ENCODE measurements around the gene AP1S2. TPM values are rescaled to one million over a fixed set of nuclear protein-coding genes. Genes with fewer than 3 reads are reported as not detected.

Gene AP1S2
- total RNA-seq, 1 experiment from 2014 or later, result 28.2 TPM

DNA sequence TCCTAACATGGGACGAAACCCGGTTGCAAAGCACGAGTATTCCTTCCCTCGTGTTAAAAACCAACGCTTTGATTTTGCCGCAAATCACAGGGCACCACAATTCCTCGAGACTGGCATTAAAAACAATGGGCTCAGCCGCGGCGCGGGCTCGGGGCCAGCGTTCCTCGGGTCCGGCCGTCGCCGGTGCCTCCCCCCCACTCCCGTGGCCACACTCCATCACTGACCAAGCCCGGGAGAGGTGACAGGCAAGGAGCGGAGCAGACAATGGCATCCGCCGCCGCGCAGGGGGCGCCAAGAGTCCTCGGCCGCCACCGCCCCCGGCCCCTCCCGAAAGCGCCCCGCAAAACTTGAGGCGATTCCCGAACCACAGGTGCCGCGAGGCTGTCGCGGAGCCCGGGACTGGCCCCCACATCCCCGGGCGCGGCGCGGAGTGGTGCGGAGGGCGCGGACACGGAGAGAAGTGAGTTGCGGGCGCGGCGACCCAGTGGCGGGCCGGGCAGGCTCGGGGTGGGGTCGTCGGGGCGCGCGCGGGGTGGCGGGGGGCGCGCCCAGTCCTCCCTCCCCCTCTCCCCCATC, 445 bp downstream of the AP1S2 start:
- H3K27me3 ChIP-seq (ENCODE audit: low read length), result no peaks in the 10 kb centered on the region
- no peak overlapping the region for H3K27ac ChIP-seq (ENCODE audit: low read length)
- H3K79me2 ChIP-seq (ENCODE audit: low read length), result peaks cover 18% of the 10 kb centered on the region; the same call in 1 of the 2 replicates
- peak; percentile 22 for DNase-seq
- no peaks in the 10 kb centered on the region for H3K9me2 ChIP-seq (replicated peaks; ENCODE audit: low read length)
- BruUV-seq (replicated peaks), result no TSS peak
- H3F3A ChIP-seq (ENCODE audit: low read length, unreplicated experiment), result no peaks in the 10 kb centered on the region
- POLR2A ChIA-PET (ENCODE audit: unreplicated experiment), result interaction anchor here (0.6 kb wide), 1 partner anchor 115 kb away, joined by 3 read pairs; no protein-coding TSS in a partner anchor
- no peaks in the 10 kb centered on the region for H3K36me3 ChIP-seq (ENCODE audit: low read depth, low read length)
- no peaks in the 10 kb centered on the region for H3K9me3 ChIP-seq (ENCODE audit: low read length)
- peak overlapping the region; percentile 80 for H3K4me3 ChIP-seq (ENCODE audit: low read length)
- H3K4me1 ChIP-seq (ENCODE audit: insufficient read depth, low read length), result peaks cover 36% of the 10 kb centered on the region
- TF ChIP-seq EZH2phosphoT487 (IDR thresholded peaks at IDR 0.05; ENCODE audit: borderline replicate concordance, low read length) (no peak), CTCF (conservative IDR thresholded peaks at IDR 0.05; ENCODE audit: low read depth, low read length) (peak; percentile 36; the same call in 1 of the 2 replicates)
- no peaks in the 10 kb centered on the region for H4K20me1 ChIP-seq (ENCODE audit: low read length)
- H3K9ac ChIP-seq (ENCODE audit: low read length), result peak overlapping the region; percentile 62
- peak overlapping the region; percentile 90 for H3K4me2 ChIP-seq (ENCODE audit: low read length)
- ATAC-seq, result peak; percentile 43
- intact Hi-C loops (cut with micrococcal nuclease), result loop anchor here (10.0 kb wide), 2 partner anchors 271 to 811 kb away; partner anchors contain the start of gene GRPR
- peak overlapping the region; percentile 60 for H2AFZ ChIP-seq (ENCODE audit: low read length)
- CTCF ChIA-PET, result interaction anchor here (0.7 kb wide), 1 partner anchor 118 kb away, joined by 3 read pairs; no protein-coding TSS in a partner anchor

DNA sequence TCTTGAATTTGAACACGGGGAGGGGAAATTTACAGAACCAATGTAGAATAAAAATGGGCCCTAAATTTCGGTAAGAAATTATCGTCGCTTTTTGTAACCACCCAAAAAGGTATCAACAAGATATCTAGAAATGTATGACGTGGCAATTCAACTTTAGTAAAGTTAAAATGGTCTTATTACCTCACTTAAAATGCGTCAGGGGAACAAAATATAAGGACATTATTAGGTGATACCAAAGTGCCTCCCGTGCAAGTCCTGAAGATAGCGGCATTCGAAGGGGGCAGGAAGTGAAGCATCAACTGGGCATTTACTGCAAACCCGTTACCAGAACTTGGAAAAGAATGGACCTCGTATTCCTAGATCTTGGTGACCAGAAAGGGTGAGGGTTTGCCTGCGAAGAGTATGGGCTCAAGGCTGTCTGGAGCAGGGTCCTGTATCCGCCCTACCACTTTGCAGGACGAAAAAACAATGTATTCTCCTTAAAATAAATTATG, 980 bp downstream of the AP1S2 start:
- TSS peak; percentile 55 for BruUV-seq (replicated peaks)
- Histone ChIP-seq H2AFZ (ENCODE audit: low read length) (peak overlapping the region; percentile 60), H3K4me3 (ENCODE audit: low read length) (peak overlapping the region; percentile 80), H4K20me1 (ENCODE audit: low read length) (no peaks in the 10 kb centered on the region), H3K27ac (ENCODE audit: low read length) (no peak overlapping the region), H3K27me3 (ENCODE audit: low read length) (no peaks in the 10 kb centered on the region), H3K9ac (ENCODE audit: low read length) (peak overlapping the region; percentile 62), H3K4me2 (ENCODE audit: low read length) (peak overlapping the region; percentile 90), H3K9me2 (replicated peaks; ENCODE audit: low read length) (no peaks in the 10 kb centered on the region), H3K4me1 (ENCODE audit: insufficient read depth, low read length) (peaks cover 36% of the 10 kb centered on the region), H3K9me3 (ENCODE audit: low read length) (no peaks in the 10 kb centered on the region), H3K36me3 (ENCODE audit: low read depth, low read length) (no peaks in the 10 kb centered on the region), H3K79me2 (ENCODE audit: low read length) (peaks cover 18% of the 10 kb centered on the region; the same call in 1 of the 2 replicates), H3F3A (ENCODE audit: low read length, unreplicated experiment) (no peaks in the 10 kb centered on the region)
- ATAC-seq (no peak), DNase-seq (peak; percentile 15)
- TF ChIP-seq EZH2phosphoT487 (IDR thresholded peaks at IDR 0.05; ENCODE audit: borderline replicate concordance, low read length), result no peak
- TF ChIP-seq CTCF (conservative IDR thresholded peaks at IDR 0.05; ENCODE audit: low read depth, low read length), result no peak
- no peak for TF ChIP-seq EZH2 (IDR thresholded peaks at IDR 0.05; ENCODE audit: low read length, unreplicated experiment)
- CTCF ChIA-PET, result no interaction called here
- intact Hi-C loops (cut with micrococcal nuclease), result loop anchor here (2.0 to 10.0 kb wide), 3 partner anchors 63 to 811 kb away; partner anchors contain the start of genes GRPR and ZRSR2
- POLR2A ChIA-PET (ENCODE audit: unreplicated experiment), result no interaction called here

DNA sequence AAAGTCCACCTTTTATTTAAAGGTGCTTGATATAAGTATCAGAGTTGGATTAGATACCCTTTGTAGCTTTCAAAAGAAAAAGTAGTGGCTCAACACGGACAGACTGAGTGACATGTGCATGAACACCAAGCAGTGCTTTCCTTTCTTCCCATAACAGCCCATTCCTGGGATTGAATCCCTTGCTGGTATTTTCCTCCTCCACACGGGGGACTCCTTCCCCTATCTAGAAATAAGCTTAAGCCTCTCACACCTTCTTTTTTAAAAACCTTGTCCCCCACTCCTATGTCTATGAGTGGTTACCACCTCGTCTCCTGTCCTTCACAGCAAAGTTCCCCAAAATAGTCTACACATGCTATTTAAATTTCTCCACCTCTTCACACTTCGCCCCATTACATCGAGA, 5.1 kb downstream of the AP1S2 start:
- POLR2A ChIA-PET (ENCODE audit: unreplicated experiment), result no interaction called here
- Histone ChIP-seq H3K4me1 (ENCODE audit: insufficient read depth, low read length) (peaks cover 27% of the 10 kb centered on the region), H2AFZ (ENCODE audit: low read length) (no peak overlapping the region), H3K27ac (ENCODE audit: low read length) (no peak overlapping the region), H3K9me3 (ENCODE audit: low read length) (no peaks in the 10 kb centered on the region), H4K20me1 (ENCODE audit: low read length) (no peaks in the 10 kb centered on the region), H3F3A (ENCODE audit: low read length, unreplicated experiment) (no peaks in the 10 kb centered on the region), H3K27me3 (ENCODE audit: low read length) (no peaks in the 10 kb centered on the region), H3K36me3 (ENCODE audit: low read depth, low read length) (no peaks in the 10 kb centered on the region), H3K9me2 (replicated peaks; ENCODE audit: low read length) (no peaks in the 10 kb centered on the region), H3K4me2 (ENCODE audit: low read length) (no peak overlapping the region), H3K9ac (ENCODE audit: low read length) (no peak overlapping the region), H3K4me3 (ENCODE audit: low read length) (no peak overlapping the region), H3K79me2 (ENCODE audit: low read length) (peaks cover 18% of the 10 kb centered on the region; the same call in 1 of the 2 replicates)
- BruUV-seq (replicated peaks), result no TSS peak
- ATAC-seq (no peak), DNase-seq (peak; percentile 35)
- intact Hi-C loops (cut with micrococcal nuclease), result no loop called here
- no peak for TF ChIP-seq EZH2phosphoT487 (IDR thresholded peaks at IDR 0.05; ENCODE audit: borderline replicate concordance, low read length)
- TF ChIP-seq CTCF (conservative IDR thresholded peaks at IDR 0.05; ENCODE audit: low read depth, low read length), result peak; percentile 58
- no peak for TF ChIP-seq EZH2 (IDR thresholded peaks at IDR 0.05; ENCODE audit: low read length, unreplicated experiment)
- CTCF ChIA-PET, result interaction anchor here (0.6 kb wide), 2 partner anchors 210 to 271 kb away, joined by 3 read pairs; no protein-coding TSS in a partner anchor

Data from PC-3 (cell line).